SW 1271 (cell line): ENCODE data around the gene TMEM37.

Experiments
- DNase-seq, 2 experiments: peaks; one replicate each; lab custom pipeline; 2025; lab: John Stamatoyannopoulos, UW

Gene TMEM37

DNA sequence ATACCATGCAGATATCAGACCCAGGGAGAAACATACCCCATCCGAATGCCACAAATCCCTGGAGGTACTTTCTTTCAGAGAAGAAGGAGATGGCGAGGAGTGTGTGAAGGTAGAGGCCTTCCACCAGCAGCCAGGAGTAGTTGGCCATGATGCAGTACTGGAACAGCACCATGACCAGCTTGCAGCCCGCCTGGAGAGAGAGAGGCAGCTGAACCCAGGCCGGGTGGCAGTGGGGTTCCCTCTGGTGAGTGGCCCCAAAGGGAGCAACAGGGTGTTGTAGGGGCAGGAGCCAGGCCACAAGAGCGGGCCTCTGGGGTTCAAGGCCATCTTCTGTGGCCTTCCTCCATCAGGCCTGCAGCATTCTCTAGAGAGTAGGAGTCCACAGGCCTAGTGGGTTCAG is 30.2 kb downstream of the TMEM37 start:
- no peak for DNase-seq

- DNase-seq, result no peak
Measured at GRCh38 chr2:119462574-119462973, 30.9 kb downstream of the TMEM37 start.

GRCh38 chr2:119463136-119463535 is 31.5 kb downstream of the TMEM37 start:
- no peak for DNase-seq

DNA sequence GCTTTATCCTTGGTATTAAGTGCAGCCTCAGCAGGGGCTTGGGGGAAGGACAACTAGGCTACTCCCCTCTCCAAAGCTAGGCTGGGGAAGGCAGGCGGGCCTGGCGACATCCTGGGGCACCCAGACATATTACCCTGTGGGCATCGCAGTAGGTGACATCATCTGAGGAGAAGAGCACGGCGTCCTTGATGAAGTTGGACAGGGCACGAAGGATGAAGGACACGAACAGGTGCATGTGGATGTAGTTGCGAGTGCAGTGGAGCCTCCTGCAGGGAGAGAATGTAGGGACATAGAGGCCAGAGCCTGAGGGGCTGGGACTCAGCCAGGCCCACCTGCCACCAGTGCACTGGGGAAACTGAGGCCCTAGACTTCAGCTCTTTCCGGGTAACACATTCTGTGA is 32.3 kb downstream of the TMEM37 start:
- DNase-seq, result no peak

DNA sequence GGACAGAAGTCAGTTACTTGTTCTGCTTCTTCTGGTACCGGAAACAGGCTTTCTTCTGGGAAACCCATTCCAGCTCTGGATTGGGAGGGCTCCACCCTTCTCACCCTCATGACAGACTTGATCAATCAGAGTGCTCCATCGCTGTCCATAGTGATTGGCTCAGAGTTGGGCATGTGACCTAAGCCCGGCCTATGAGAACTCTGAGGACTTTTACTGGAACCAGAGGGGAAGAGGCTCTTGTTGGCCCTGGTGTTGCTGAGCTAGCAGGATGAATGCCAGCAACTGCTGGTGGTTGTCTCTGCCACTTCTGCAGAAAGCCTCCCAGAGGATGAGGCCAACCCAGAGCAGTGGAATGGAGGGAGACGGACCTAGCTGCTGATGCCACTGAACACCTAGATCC is 33.3 kb downstream of the TMEM37 start:
- DNase-seq, result no peak

DNA sequence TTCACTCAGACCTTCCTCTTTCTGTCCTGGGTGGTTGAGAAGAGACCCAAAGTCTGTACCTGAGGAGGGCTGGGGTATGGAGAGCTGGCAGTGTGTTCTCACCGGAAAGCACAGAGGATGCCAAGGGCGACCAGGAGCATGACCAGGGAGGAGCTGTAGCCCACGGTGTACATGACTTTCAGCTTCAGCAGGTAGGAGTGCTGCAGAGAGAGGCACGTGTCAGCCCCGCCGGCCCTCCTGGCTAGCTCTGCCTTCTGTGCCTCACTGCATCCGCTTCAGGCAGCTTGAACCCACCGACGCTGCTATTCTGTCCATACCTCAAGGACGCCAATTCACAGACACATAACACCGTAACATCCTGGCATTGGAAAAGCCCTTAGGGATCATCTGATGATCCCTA is 34.0 kb downstream of the TMEM37 start:
- DNase-seq, result no peak

DNA sequence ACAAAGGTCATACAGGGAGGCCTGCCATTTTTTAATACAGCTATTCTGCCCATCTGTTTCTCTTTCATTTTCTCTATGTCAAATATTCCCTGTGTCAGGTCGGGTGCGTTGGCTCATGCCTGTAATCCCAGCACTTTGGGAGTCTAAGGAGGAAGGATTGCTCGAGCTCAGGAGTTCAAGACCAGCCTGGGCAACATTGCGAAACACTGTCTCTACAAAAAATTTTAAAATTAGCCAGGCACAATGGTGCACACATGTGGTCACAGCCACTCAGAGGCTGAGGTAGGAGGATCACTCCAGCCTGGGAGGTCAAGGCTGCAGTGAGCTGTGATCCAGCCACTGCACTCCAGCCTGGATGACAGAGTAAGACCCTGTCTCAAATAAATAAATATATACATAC is 34.7 kb downstream of the TMEM37 start:
- DNase-seq, result no peak

DNA sequence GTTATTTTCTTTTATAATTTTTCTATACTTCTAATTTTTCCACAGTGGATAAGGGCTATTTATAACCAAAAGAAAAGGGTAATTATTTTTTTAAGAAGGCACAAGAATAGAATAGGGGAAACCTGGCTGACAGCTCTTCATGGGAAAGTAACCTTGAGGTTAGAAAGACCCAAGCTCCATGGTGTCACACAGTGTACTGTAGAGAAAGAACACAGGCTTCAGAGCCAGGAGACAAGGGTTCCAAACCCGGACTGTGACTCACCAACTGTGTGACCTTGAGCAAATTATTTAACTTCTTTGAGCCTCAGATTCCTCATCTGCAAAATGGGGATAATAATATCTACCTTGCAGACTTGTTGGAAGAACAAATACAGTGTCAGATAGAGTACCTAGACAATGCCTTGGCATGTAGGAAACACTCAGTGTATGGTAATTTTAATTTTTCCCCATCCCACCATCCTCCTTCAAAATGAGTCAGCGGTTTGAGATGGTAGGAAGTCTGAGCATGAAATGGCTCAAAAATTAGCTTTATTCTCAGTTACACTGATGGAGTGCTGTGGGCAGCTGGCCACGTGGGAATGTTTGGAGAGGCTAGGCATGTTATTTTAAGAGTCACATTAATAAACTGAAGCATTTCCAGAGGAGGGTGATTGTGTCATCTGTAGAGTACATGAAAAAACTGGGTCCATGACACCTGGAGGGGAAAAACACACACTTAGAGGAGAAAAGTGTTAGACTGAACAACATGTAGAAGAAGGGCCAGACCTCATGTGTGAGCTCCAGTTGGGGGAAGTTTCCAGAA is 36.7 kb downstream of the TMEM37 start:
- no peak for DNase-seq

DNA sequence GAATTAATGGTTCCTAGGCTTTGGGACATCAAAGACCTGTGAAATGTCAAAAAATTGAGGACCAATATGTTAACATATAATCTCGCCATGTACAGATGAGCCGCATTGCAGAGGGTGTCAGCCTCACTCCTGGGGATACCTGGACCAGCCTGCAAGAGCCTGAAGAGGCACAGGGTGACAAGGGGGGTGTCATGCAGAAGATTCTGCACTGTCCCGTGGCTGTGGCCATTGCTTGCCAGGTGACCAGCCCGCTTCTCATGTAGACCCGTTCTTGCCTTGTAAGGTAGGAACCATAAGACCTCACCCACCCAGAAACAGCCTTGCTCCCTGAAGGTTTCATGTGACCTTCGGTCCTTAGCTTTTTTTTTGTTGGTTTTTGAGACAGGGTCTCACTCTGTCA is 37.5 kb downstream of the TMEM37 start:
- DNase-seq, result no peak

DNA sequence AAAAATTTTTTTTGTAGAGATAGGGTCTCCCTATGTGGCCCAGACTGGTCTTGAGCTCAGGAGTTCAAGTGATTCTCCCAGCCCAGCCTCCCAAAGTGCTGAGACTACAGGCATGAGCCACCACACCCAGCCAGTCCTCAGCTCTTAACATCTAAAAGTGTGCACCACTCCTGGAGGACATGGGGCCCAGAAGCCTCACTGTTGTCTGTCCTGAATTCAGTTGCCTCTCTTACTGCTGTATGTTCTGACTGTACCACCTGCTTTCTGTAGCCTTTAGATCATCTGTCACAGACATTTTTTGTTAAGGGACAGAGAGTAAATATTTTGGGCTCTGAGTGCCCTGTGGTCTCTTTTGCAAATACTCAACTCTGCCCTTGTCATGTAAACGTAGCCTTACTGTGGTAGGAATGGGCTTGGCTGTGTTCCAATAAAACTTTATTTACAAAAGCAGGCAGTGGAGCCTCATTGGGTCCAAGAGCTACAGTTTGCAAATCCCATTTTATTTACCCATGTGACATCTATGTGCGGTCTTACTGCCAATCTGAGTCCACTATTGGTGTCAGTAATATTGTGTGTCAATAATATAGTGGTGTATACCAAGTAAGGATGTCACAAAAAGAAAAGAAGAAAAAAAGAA is 38.1 kb downstream of the TMEM37 start:
- DNase-seq, result no peak

DNA sequence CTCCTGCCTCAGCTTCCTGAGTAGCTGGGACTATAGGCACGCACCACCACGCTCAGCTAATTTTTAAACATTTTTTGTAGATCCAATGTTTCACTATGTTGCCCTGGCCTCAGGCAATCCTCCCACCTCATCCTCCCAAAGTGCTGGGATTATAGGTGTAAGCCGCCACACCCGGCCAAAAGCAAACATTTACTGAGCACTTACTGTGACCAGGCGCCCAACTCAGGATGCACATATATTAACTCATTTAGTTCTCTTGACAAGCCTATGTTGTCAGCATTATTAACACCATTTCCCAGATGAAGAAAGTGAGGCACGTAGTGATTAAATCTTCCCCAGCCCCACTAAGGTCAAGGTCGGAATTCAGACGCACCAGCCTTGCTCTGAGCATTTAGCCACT is 41.1 kb downstream of the TMEM37 start:
- DNase-seq, result no peak

DNA sequence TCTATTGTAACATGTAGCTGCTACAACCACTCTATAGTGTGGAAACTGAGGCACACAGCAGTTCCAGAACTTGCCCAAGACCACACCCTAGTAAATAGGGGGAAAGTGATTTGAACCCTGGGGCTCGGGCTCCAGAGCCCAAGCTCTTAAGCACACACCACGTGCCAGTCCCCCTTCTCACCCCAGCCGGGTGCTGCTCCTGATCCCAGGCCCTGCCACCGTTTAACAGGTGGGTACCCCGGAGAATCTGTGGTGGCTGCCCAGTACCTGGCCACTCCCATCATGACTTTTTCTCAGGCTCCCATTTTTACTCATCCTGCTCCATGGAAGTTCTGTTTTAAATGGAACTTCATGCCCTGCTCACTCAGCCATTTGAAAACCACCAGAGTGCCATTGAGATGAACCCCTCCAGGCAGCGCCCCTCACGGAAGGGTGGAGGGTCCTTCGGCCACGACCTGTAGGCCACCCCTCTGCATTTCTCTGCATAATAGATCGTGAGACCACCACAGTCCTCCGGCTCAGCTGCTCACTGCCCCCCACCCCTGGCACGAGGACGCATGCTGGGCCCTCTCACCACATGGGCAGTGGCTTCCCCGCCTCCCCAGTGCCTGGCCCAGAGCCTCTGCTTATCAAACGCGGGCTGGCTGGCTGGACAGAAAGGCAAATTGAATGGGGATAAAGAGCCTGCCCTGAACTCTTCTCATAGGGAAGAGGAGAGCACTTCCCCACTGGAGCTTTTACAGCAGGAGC is 42.1 kb downstream of the TMEM37 start:
- no peak for DNase-seq

DNA sequence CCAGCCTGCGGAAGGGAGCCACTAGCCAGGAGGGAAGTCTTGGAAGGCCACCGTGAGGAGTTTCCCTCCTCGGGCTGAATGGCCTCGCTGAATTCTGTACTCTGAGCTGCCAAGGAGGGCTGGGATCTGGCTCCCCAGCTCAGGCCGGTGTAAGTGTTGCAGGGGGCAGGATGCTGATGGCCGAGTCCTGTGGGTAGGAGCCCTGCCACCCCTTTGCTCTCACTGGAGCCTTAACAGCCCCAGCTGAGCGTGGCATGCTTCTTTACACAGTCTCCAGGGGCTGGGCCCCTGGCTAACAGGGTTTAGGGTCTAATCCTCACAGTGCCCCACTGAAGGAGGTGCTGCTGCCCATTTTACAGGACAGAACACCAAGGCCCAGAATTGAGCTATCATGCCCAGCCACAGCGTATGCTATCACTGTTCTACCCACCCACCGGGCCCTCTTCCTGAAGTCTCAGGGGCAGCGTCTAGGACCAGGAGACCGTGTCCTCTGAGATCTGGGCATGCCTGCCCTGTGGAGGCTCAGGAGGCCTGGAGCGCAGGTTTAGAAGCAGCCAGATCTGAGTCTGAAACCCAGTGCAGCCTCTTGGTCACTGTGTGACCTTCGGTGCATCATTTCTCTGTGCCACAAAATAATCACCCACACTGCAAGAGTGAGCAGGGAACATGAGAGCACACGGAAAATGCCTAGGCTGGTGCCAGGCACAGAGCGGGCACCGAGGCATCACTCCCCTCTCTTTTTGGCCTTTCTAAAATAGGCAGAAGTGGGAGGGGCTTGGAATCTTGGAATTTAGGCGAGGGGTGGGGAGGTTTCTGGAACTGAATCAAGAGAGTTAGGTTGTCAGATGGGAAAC is 42.9 kb downstream of the TMEM37 start:
- no peak for DNase-seq

DNA sequence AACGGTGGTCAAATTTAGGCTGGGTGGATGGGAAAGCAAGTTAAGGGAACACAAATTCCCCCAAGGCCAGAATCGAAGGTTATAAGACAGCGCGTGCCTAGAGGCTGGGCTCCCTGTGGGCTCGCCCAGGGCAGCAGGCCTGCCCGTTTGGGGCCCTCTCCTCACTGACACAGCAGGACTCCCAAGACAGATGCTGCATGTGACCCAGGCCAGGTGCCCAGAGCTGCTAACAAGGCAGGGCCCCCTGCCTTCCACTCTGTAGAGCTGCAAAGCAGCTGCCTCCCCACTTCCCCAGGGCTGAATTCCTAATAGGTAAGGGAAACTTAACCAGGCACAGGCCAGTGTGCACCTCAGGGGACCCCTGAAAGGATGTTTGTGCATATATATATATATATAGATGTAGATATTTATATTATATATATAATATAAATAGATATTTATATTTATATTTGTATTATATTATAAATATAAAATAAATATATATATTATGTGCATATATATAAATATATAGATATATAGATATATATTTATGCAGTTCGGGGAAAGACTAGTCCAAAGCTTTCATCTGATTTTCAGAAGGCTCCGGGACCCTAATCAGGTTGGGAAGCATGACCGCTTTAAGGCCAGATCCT is 43.7 kb downstream of the TMEM37 start:
- no peak for DNase-seq

DNA sequence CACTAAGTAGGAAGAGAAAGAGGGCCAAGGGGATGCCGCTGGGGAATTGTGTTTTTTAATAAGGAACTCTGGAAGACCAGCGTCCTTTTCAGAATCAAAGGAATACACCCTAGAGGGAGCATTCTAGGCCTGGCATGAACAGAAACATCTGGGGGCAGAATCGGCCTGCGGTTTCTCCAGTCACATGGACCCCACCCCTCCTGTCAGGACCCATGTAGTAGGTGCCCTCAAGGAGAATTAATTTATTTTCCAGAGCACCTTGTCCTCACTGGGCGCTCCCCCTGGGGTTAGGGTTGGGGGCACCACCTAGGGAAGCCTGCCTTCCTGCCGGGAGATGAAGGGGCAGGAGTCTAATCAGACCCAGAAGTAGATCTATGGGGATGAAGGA is 44.2 kb downstream of the TMEM37 start:
- DNase-seq, result no peak

GRCh38 chr2:119476301-119477112 is 44.9 kb downstream of the TMEM37 start:
- DNase-seq, result peak in 1 of 2 experiments; percentile 60

- DNase-seq, result no peak
Measured at GRCh38 chr2:119477113-119477505, 45.5 kb downstream of the TMEM37 start.

DNA sequence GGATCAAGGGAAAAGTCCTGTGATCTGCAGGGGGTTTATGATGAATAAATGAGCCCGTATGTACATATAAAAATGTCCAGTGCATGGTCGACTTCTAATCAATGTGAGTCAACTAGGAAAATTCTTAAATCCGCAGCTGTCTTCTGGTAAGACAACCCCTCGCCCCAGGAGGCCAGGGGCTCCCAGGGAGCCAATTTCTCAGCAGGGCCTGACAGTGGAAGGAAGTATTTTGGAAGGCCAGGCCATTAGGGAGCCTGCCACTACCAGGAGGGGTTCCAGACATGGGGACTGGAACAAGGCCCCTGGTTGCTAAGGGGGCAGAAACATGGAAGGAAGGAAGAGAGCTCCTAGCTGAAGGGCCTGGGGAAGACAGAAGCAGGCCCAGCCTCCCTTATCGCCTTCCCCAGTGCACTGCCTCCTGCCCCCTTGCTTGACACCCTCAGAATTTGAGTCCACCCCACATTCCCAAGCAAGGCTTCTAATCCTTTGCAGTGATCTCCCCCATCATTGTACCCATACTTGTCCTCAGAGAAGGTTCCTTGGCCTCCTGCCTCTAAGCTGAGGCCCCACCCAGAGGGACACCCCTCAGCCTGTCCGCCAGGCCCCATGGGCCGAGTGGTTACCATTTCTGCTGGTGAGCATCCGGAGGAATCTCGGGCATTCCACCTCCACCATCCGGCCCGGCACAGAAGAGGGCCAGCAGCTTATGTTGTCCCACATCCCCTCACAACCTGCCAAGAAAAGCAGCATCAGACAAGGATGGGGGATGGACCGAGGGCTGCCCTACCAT is 46.7 kb downstream of the TMEM37 start:
- DNase-seq, result no peak

DNA sequence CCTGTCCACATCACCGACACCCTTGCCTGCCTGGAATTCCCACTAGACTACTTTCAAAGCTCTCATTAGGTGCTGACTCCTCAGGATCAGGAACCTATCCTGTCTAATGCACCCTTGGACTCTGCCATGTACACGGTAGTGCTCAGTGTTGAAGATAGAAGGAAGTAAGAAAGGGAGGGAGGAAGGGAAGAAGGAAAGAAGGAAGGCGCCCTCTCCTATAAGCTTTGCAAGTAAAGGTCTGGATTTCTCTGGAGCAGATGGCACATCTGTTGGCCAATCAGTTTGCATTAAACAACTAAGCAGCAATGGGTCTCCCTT is 47.3 kb downstream of the TMEM37 start:
- DNase-seq, result no peak

DNA sequence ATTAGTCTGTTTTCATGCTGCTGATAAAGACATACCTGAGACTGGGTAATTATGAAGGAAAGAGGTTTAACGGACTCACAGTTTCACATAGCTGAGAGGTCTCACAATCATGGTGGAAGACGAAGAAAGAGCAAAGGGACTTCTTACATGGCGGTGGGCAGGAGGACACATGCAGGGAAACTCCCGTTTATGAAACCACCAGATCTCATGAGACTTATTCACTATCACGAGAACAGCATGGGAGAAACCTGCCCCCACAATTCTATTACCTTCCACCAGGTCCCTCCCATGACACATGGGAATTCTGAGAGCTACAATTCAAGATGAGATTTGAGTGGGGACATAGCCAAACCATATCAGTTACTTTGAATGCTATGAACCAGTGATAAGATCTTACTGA is 48.5 kb downstream of the TMEM37 start:
- DNase-seq, result no peak
